Breast epithelium (tissue), 4 donors: Measurements from ENCODE around the gene HEXIM2. TPM values are rescaled to one million over a fixed set of nuclear protein-coding genes. Genes with fewer than 3 reads are reported as not detected.

Experiments
- DNase-seq, 2 donors: peaks; one replicate each; pipeline ENCODE4 v3.0.0-alpha.2; 2019; ENCODE audit warnings: low spot score in 2 of 2
- H3K27ac ChIP-seq, 2 donors: fragments of 200-600 bp; sonication (generic) in 1 of 2; one replicate each; pipeline ENCODE4 v1.5.1; 2016 to 2019; ENCODE audit warnings: mild to moderate bottlenecking in 1 of 2
- H3K27me3 ChIP-seq, 2 donors: fragments of 200-600 bp; sonication (generic) in 1 of 2; one replicate each; pipeline versions ENCODE4 v1.5.1 to v1.6.0; 2017 to 2019; ENCODE audit warnings: control low read depth in 1 of 2, mild to moderate bottlenecking in 1 of 2
- H3K36me3 ChIP-seq: fragments of 200-600 bp; one replicate; pipeline ENCODE4 v1.5.1; 2019
- H3K4me1 ChIP-seq, 2 donors: fragments of 200-600 bp; sonication (generic); one replicate each; pipeline ENCODE4 v1.5.1; 2016 to 2019; ENCODE audit warnings: control low read depth in 1 of 2
- H3K4me3 ChIP-seq, 3 donors: fragments of 200-600 bp; sonication (generic); 1 replicate in 2 of 3; 2 replicates in 1 of 3; pipeline ENCODE4 v1.5.1; 2016 to 2019; ENCODE audit warnings: mild to moderate bottlenecking in 3 of 3, moderate library complexity in 2 of 3
- H3K9me3 ChIP-seq, 2 donors: fragments of 200-600 bp; sonication (generic) in 1 of 2; one replicate each; pipeline ENCODE4 v1.5.1; 2016 to 2019; ENCODE audit warnings: control low read depth in 1 of 2
- CTCF ChIP-seq, 3 donors: fragments of 450-650 bp; IDR thresholded peaks; one replicate each; pipeline ENCODE4 v1.5.1; 2016 to 2017; ENCODE audit warnings: antibody characterized with exemption in 3 of 3, mild to moderate bottlenecking in 3 of 3, moderate library complexity in 3 of 3
- POLR2A ChIP-seq: fragments of 450-650 bp; IDR thresholded peaks from one replicate; pipeline ENCODE4 v1.6.1; 2016; ENCODE audit warnings: antibody characterized with exemption, mild to moderate bottlenecking, moderate library complexity
- POLR2AphosphoS5 ChIP-seq, 3 donors: sonication (generic); formaldehyde crosslinking; IDR thresholded peaks; one replicate each; pipeline ENCODE4 v1.6.1; 2017; ENCODE audit warnings: antibody characterized with exemption in 3 of 3
- intact Hi-C: fragments of 100-400 bp; cut with DNase I; formaldehyde crosslinking; loops from one replicate; pipeline ENCODE4 v1.15.1; 2023; ENCODE audit warnings: low total_unique reads
- total RNA-seq, 3 donors: library from RNA; depleted of rRNA; stranded (reverse); fragments of >200 nt; gene quantifications; one replicate each; pipeline ENCODE4 v1.1.0, GENCODE V29; 2016

Gene HEXIM2
- total RNA-seq, 3 donors from 2014 or later: 6.6 to 13.3 (median 13.2) TPM

GRCh38 chr17:45184144-45184543 is 22.5 kb downstream of the HEXIM2 start:
- intact Hi-C loops: no loop called here
- Histone ChIP-seq H3K4me1 (no peaks in the 10 kb centered on the region), H3K27ac (no peak overlapping the region), H3K27me3 (no peaks in the 10 kb centered on the region), H3K36me3 (no peaks in the 10 kb centered on the region), H3K4me3 (no peak overlapping the region), H3K9me3 (no peaks in the 10 kb centered on the region)
- DNase-seq: no peak
- TF ChIP-seq POLR2A (no peak), CTCF (IDR thresholded peaks at IDR 0.05) (no peak), POLR2AphosphoS5 (IDR thresholded peaks at IDR 0.05) (no peak)

GRCh38 chr17:45186801-45187354 is 25.2 kb downstream of the HEXIM2 start:
- no peak for DNase-seq
- H3K27ac ChIP-seq: no peak overlapping the region
- intact Hi-C loops: no loop called here
- no peaks in the 10 kb centered on the region for H3K9me3 ChIP-seq
- H3K4me1 ChIP-seq: no peaks in the 10 kb centered on the region
- TF ChIP-seq POLR2AphosphoS5 (IDR thresholded peaks at IDR 0.05) (no peak), CTCF (IDR thresholded peaks at IDR 0.05) (no peak), POLR2A (no peak)
- no peak overlapping the region for H3K4me3 ChIP-seq
- no peaks in the 10 kb centered on the region for H3K27me3 ChIP-seq
- no peaks in the 10 kb centered on the region for H3K36me3 ChIP-seq

- no peak overlapping the region for H3K27ac ChIP-seq
- H3K36me3 ChIP-seq: no peaks in the 10 kb centered on the region
- H3K27me3 ChIP-seq: no peaks in the 10 kb centered on the region
- H3K9me3 ChIP-seq: no peaks in the 10 kb centered on the region
- no peaks in the 10 kb centered on the region for H3K4me1 ChIP-seq
- no peak for DNase-seq
- intact Hi-C loops: no loop called here
- no peak overlapping the region for H3K4me3 ChIP-seq
- TF ChIP-seq POLR2A (no peak), POLR2AphosphoS5 (IDR thresholded peaks at IDR 0.05) (no peak), CTCF (IDR thresholded peaks at IDR 0.05) (no peak)
These were observed 27.3 kb downstream of the HEXIM2 start for GRCh38 chr17:45189009-45189408.

GRCh38 chr17:45190503-45191255 is 29.0 kb downstream of the HEXIM2 start:
- DNase-seq: no peak
- Histone ChIP-seq H3K27ac (no peak overlapping the region), H3K27me3 (no peaks in the 10 kb centered on the region), H3K9me3 (no peaks in the 10 kb centered on the region), H3K36me3 (no peaks in the 10 kb centered on the region), H3K4me1 (no peaks in the 10 kb centered on the region), H3K4me3 (no peak overlapping the region)
- TF ChIP-seq POLR2AphosphoS5 (IDR thresholded peaks at IDR 0.05): no peak
- TF ChIP-seq CTCF (IDR thresholded peaks at IDR 0.05): no peak
- no peak for TF ChIP-seq POLR2A
- intact Hi-C loops: no loop called here

- no peak for DNase-seq
- intact Hi-C loops: loop anchor here (5.0 kb wide), 1 partner anchor 58 kb away; the partner anchor contains the start of gene ACBD4
- H3K36me3 ChIP-seq: no peaks in the 10 kb centered on the region
- H3K27ac ChIP-seq: no peak overlapping the region
- TF ChIP-seq CTCF (IDR thresholded peaks at IDR 0.05) (no peak), POLR2AphosphoS5 (IDR thresholded peaks at IDR 0.05) (no peak), POLR2A (no peak)
- no peaks in the 10 kb centered on the region for H3K27me3 ChIP-seq
- H3K9me3 ChIP-seq: no peaks in the 10 kb centered on the region
- H3K4me3 ChIP-seq: no peak overlapping the region
- no peaks in the 10 kb centered on the region for H3K4me1 ChIP-seq
These were observed 33.7 kb downstream of the HEXIM2 start for GRCh38 chr17:45195424-45195823.
